ENCODE data around the gene UHRF1.

- TF ChIP-seq, protein P1, sequence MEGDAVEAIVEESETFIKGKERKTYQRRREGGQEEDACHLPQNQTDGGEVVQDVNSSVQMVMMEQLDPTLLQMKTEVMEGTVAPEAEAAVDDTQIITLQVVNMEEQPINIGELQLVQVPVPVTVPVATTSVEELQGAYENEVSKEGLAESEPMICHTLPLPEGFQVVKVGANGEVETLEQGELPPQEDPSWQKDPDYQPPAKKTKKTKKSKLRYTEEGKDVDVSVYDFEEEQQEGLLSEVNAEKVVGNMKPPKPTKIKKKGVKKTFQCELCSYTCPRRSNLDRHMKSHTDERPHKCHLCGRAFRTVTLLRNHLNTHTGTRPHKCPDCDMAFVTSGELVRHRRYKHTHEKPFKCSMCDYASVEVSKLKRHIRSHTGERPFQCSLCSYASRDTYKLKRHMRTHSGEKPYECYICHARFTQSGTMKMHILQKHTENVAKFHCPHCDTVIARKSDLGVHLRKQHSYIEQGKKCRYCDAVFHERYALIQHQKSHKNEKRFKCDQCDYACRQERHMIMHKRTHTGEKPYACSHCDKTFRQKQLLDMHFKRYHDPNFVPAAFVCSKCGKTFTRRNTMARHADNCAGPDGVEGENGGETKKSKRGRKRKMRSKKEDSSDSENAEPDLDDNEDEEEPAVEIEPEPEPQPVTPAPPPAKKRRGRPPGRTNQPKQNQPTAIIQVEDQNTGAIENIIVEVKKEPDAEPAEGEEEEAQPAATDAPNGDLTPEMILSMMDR (IDR thresholded peaks at IDR 0.05), result no peak
- no peak for TF ChIP-seq POLR2A (IDR thresholded peaks at IDR 0.05)
Measured at GRCh38 chr19:4980067-4980466, 70.8 kb downstream of the UHRF1 start.

Measured in breast epithelium (tissue), 3 donors.